AG04450 (cell line): ENCODE data around the gene GALNT12. TPM values are rescaled to one million over a fixed set of nuclear protein-coding genes. Genes with fewer than 3 reads are reported as not detected.

Experiments
- CTCF ChIA-PET: fragments of 300-600, 350-600 bp; formaldehyde crosslinking; extraction: SDS; loops from one replicate; lab custom pipeline; 2022; ENCODE audit warnings: antibody characterized with exemption, inconsistent platforms; lab: Charles Lee
- POLR2A ChIA-PET: fragments of 350-600 bp; formaldehyde crosslinking; extraction: SDS; loops from one replicate; lab custom pipeline; 2021; ENCODE audit warnings: antibody characterized with exemption, inconsistent platforms; lab: Yijun Ruan, JAX
- DNase-seq: peaks from one replicate; pipeline ENCODE4 v3.0.0-alpha.2; 2011; ENCODE audit warnings: low read depth, low spot score
- H3K27ac ChIP-seq: one replicate; pipeline ENCODE4 v1.5.1; 2012; ENCODE audit warnings: low read depth, low read length, control low read depth
- H3K27me3 ChIP-seq: one replicate; pipeline ENCODE4 v1.6.0; 2012; ENCODE audit warnings: low read length; ENCODE audit not compliant: control insufficient read depth, insufficient read depth
- H3K4me3 ChIP-seq: 2 replicates; pipeline ENCODE4 v1.5.1; 2011; ENCODE audit warnings: mild to moderate bottlenecking, low read depth, low read length, control low read depth
- H3K9me3 ChIP-seq: 2 replicates; pipeline ENCODE4 v1.5.1; 2012; ENCODE audit warnings: low read length; ENCODE audit not compliant: control insufficient read depth, insufficient read depth
- polyA plus RNA-seq: library from polyadenylated mRNA; depleted of rRNA; stranded (reverse); fragments of >200 nt; gene quantifications from 2 replicates; pipeline ENCODE4 v1.2.3, GENCODE V29; 2011
- TF ChIP-seq, protein P1 (sequence below): IDR thresholded peaks from 2 replicates; pipeline ENCODE4 v1.5.1; 2011; ENCODE audit warnings: low read depth, low read length, control low read depth, inconsistent platforms

The GALNT12 gene
- polyA plus RNA-seq, 1 experiment: 4.2 TPM

DNA sequence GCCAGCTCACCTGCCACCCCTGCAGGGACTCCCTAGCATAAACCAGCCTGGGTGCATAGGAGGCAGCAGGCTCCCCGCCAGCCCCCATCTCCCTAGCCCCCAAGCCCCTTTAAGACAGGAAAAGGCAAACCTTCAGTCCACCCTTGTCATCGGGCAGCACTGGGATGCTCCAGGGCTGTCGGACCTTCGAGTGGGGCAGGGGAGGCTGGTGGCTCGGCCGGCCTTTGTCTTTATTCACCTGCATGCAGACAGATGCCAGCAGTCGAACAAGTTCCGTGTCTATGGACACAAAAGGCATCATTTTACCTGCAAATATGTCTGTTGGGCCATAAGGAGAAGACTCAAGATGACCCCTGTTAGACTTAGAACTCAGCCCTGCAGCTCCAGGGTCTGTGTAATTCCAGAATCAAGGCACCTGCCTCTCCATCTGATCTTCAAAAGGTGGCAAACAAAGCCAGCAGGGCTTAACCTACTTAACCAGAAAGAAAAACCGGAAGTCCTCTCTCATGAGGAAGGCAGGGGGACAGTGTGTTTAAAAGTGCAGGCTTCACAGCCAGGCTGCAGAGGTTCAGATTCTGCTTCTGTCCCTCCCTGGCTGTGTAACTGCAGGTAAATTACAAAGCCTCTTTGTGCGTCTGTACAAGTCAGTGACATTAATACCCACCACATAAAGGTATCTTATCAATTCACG lies 27.3 kb upstream of the GALNT12 start:
- DNase-seq: no peak
- Histone ChIP-seq H3K27ac (no peak overlapping the region), H3K9me3 (no peaks in the 10 kb centered on the region), H3K4me3 (no peak overlapping the region), H3K27me3 (no peaks in the 10 kb centered on the region)
- ChIA-PET POLR2A (no interaction called here), CTCF (no interaction called here)
- TF ChIP-seq, protein P1, sequence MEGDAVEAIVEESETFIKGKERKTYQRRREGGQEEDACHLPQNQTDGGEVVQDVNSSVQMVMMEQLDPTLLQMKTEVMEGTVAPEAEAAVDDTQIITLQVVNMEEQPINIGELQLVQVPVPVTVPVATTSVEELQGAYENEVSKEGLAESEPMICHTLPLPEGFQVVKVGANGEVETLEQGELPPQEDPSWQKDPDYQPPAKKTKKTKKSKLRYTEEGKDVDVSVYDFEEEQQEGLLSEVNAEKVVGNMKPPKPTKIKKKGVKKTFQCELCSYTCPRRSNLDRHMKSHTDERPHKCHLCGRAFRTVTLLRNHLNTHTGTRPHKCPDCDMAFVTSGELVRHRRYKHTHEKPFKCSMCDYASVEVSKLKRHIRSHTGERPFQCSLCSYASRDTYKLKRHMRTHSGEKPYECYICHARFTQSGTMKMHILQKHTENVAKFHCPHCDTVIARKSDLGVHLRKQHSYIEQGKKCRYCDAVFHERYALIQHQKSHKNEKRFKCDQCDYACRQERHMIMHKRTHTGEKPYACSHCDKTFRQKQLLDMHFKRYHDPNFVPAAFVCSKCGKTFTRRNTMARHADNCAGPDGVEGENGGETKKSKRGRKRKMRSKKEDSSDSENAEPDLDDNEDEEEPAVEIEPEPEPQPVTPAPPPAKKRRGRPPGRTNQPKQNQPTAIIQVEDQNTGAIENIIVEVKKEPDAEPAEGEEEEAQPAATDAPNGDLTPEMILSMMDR: no peak

DNA sequence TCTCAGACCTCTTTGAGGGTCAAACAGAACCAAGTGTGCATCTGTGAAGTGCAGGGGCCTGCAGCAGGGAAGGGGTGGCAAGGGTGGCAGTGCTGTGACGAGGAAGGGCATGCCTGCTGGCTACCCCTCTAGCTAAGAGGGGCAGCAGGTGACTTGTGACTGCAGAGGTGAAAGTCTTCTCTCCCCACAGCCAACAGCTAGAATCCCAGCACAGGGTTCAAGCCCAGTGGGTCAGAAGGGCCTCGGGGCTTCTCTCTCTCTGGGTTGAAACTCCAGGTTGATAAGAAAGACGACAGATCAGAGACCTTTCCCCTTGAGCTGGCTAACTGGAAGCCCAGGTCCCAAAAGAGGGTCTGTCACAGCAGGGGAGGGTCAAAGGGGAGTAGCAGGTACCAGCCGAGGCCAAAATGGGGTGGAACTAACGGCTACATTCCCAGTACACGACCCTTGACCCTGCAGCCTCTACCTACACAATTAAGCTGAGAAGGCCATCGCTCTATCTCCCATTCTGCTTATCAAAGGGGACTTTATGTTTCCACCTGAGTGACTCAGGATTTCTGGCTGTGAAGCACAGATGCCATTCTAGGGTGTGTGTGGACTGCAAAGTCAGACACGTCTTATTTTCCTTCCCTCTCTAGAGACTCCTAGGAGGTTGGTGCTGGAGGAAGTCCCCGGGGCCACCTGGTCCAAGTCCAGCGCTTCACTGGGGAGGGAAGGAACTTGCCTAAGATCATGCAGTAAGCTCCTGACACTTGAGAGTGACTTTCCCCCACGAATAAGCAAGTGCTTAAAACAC lies 25.7 kb upstream of the GALNT12 start:
- TF ChIP-seq, protein P1: no peak
- DNase-seq: no peak
- CTCF ChIA-PET: interaction anchor here (1.3 to 1.9 kb wide), 2 partner anchors 10 to 466 kb away, joined by 4 read pairs; no protein-coding TSS in a partner anchor
- Histone ChIP-seq H3K27me3 (no peaks in the 10 kb centered on the region), H3K9me3 (no peaks in the 10 kb centered on the region), H3K4me3 (no peak overlapping the region), H3K27ac (no peak overlapping the region)
- POLR2A ChIA-PET: no interaction called here

DNA sequence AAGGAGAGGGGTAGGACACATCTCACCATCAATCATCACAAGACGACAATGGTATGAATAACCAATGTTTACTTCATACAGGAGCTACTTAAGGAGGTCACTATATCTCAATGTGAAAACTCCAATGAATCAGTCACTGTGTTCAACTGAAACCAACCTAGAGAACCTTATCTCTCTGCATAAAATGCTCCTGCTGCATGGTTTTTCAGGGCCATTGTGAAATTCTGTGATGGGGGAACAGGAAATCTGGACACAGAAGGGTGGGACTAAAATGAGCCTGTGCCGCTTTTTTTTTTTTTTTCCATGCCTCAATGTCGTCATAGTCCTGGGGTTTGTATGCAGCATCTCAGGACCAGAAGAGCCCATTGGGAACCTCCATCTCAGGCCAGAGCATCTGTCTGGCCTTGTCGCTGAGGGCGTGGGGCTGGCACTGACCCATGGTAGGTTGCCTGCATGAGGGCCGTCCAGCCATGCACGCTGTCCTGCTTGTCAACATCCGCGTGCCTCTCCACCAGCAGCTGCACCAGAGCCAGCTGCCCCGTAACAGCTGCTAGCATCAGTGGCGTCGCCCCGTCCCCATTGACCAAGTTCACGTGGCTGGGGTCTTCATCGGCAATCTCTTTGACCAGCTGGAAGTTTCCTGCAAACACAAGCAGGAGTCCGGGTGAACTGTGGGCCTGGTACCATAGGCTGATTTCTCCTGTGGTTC lies 23.8 kb upstream of the GALNT12 start:
- DNase-seq: no peak
- ChIA-PET POLR2A (interaction anchor here (0.7 kb wide), 1 partner anchor 26 kb away, joined by 7 read pairs; no protein-coding TSS in a partner anchor), CTCF (interaction anchor here (1.9 to 4.8 kb wide), 2 partner anchors 8 to 468 kb away, joined by 4 to 36 read pairs; no protein-coding TSS in a partner anchor)
- TF ChIP-seq, protein P1: no peak
- Histone ChIP-seq H3K9me3 (no peaks in the 10 kb centered on the region), H3K27ac (no peak overlapping the region), H3K27me3 (no peaks in the 10 kb centered on the region), H3K4me3 (no peak overlapping the region)

DNA sequence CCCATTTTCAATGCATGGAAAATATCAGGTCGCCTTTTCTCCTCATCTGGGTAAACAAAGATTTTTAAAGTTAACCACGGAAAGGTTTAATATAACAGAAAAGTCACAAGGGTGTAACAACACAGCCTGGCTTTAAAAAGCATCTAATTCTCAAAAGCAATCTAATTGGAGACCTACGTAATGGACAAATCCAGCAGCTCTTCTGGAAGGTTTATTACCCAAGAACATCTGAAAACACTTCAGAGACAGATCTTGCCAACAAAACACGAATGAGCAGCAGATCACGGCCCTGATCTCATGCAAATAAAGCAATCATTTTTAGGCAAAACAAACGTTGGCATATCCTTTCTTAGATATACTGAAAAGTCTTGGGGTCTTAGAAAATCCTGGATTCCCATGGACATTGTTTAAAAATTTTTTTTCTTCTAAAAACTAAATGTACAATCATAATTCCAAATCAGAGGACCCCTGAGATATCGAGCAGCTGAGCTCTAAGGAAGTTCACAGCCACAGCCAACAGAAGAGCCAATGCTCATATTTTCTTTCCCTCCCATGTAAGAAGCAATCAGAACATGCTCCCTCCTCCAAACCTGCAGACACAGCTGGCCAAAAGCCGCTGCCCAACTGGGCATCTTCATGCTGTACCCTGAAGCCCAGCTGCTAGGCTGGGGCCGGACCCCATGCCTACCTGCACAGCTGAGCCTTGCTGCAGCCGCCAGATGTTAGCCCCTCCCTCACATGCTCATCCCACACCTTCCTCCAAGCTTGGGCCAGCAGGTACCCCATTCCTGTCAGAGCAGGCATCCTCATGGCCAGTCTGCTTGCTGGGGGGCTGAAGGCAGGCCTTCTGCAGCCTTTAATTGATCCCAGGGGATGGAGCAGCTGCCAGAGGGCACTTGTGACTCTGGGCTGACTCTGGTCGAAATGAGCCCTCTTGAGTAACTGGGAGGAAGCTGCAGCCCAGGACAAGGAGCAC lies 22.4 kb upstream of the GALNT12 start:
- POLR2A ChIA-PET: no interaction called here
- TF ChIP-seq, protein P1: no peak
- CTCF ChIA-PET: interaction anchor here (4.8 kb wide), 1 partner anchor 10 kb away, joined by 36 read pairs; no protein-coding TSS in a partner anchor
- Histone ChIP-seq H3K4me3 (no peak overlapping the region), H3K27ac (no peak overlapping the region), H3K9me3 (no peaks in the 10 kb centered on the region), H3K27me3 (no peaks in the 10 kb centered on the region)
- no peak for DNase-seq
